ENCODE results near the gene C22orf31.

The C22orf31 gene

DNA sequence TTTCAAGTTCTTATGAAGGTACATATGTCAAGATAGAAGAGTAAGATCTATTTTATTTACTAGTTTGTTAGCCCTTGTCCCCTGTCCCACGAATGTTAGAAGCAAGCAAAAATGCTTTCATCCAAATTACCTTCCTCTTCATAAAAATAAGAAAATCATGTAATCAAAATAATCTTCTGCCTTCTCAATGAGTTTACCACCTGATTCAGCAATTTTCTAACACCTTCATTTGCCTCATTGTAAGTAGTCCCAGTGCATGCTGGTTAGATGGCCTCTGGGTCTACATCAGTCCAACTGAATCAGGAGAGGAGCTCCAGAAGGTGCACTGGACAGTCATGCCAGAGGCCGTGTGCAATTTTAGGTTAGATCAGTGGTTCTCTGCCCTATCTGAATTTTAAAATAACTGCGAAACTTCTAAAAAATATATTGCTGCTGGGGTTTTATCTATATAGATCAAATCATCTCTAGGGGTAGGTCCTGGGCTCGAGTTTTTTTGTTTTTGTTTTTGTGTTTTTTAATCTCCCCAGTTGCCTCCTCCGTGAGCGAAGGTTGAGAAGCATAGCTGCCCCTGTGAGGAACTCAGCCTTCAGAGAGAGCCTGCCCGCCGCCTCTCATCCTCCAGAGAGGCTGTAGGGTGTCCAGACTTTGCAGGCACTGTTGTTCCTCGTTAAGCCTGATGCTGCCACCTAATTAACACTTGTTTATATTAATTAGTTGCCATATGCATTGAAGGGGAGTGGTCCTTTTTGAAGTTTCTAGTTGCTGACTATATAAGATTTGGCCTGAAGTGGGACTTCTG, 32.2 kb downstream of the C22orf31 start:
- no peak for DNase-seq (ENCODE audit: low spot score)

DNA sequence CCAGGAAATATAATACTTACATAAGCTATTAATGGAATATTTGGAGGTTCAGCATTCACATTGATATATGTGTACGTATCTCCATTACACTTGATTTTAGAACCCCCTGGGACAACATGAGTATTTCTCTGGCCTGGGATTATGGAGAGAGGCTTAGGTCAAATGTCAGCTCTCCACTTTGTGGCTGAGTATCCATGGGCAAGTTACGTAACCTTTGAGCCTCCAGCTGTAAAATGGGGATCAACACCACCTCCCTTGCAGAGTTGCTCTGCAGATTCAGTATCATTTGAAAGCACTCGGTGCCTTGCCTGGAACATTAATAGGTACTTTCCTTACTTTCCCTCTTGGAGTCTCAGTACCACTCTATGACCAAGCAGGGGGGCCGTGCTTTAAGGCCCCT, 33.2 kb downstream of the C22orf31 start:
- DNase-seq (ENCODE audit: low spot score): no peak

DNA sequence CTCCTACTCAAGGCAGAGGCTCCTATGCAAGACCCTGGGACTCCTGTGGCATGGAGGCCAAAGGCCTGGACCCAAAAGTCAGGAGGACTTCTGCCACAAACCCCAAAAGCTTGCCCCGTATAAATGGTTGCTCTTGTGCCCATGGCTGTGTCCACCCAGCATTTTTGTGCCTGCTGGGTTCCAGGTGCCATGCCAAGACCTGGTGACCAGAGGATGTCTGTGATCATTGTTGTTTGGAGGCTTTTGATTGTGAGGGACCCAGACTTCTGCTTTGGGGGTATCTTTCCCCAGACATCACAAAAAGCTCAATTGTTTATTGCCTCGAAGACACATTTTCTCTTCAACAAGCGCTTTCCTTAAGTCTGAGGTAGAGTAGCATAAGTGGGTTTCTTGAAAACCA, 35.1 kb downstream of the C22orf31 start:
- no peak for DNase-seq (ENCODE audit: low spot score)

DNA sequence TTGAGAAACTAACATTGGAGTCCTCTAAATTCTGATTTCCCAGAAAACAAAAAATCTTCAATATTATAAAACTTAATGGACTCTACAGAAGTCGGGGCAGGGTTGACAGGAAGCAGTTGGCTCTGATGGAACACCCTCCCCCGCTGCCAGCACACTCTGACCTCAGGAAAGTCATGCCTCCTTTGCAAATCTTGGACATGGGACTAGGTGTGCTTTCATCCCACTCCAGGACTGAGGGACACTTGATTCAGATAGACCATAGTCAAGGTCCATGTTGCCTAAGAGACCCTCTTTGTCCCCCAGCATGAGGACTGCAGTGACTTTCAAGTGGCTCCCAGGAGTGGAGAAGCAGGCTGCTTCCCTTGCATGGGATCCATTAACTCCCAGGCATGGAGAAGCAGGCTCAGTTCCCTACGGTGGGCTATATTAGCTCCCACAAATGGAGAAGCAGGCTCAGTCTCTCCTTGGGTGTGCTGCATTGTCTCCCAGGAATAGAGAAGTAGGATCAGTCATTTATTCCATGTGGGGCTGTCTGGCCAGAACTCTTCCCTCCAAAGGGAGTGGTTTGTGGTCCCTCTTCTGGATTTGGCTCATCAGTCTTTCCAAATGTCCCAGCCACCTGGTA, 38.3 kb downstream of the C22orf31 start:
- no peak for DNase-seq (ENCODE audit: low spot score)

DNA sequence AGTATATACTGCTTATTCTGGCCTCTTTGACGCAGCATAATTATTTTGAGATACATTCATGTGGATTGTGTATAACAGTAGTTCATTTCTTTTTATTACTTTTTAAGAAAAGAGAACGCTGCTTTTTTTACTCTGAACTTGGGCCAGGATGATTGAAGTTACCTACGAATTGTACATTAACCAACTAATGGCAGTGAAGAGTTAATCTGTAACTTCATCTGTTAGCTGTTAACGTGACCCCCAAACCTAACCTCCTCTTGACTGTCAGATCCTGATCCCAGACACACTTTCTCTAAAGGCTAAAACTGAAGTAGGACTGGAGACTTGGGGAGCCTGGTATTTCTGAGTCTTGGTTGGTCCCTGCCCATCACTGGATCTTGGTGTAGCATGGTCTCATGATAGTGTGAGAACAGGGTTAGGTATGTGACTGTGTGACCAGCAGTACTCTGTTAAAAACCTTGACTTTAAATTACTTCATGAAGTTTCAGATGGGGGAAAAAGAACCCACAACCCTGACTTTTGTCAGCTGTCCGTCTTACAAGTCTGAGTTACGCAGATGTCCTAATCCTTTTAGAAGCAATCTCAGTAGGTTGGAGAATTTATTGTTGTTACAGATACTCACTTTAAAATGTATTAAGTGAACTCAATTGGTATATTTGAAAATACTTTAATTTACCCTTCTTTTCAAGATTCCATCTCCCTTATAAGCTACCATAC, 39.4 kb downstream of the C22orf31 start:
- DNase-seq (ENCODE audit: low spot score): no peak

DNA sequence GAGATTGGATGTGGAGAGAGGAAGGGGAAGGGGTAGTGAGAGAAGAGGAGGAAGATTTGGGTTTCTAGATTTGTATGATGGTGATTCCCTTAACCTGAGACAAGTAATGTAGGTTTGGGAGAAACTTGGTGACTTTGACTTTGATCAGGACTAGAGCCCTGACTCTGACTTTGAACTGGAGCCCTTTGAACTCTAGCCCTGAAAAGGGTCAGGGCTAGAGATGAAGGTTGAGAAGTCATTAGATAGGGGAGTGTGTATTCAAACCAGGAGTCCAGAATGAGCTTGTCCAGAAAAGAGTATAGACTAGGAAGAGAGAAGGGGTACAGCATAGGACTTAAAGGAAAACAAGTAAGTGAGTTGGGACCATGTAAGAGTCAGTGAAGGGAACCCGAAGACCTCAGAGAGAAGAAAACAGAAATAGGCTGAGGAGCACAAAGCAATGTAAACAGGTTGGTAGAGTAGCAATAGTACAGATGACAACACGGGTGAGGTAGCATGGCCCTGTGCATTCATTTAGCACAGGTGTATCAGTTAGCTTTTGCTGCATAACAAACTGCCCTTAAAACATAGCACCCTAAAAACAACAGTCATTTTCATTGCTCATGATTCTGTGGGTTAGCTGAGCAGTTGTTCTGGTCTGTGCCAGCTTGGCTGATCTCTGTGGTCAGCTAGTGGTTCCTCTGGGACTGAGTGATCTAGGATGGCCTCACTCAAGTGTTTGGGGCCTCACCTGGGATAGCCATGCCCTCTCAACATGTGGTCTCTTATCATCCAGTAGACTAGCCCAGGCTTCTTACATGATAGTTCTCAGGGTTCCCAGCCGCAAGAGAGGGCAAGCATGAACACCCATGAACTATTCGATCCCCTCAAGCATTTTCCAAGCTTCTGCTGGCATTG, 43.1 kb downstream of the C22orf31 start:
- no peak for DNase-seq (ENCODE audit: low spot score)

DNA sequence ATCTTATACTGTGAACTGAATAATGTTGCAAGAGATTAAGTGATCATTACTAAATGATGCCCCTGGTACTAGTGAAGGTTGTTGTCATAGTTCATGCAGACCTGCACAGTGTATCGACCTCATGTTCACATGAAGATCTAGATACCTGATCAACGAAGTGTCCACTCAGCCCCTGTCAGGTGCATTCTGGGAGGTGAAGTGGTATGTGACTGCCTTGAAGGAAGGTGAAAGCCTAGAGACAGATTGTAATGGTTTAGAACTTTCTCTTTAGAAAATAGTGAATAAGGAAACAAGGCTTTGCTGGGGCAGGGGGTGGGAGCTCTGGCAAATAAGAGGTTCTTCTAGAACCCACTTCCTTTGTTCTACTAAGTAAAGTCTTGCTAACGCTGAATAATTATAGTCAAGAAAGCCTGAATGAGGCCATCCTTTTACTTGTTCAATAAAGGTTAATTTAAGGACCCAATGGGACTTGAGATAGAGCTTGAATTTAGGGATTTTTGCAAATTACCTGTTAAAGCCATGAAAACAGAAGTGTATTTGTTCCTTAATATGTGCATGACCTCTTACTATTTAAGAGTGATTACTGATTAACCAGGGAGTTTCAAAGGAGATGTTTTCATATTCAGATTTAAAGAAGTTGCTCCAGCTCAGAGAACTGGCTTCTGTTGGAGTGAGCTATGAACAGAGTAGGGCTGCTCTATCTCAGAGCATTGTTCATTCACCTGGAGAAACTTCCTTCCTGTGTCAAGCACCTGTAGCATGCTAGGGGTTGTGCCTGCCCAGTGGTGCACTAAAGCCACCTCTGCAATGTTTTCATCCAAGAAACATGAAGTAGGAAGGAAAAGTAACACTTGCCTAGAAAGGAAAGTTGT, 45.3 kb downstream of the C22orf31 start:
- no peak for DNase-seq (ENCODE audit: low spot score)

DNA sequence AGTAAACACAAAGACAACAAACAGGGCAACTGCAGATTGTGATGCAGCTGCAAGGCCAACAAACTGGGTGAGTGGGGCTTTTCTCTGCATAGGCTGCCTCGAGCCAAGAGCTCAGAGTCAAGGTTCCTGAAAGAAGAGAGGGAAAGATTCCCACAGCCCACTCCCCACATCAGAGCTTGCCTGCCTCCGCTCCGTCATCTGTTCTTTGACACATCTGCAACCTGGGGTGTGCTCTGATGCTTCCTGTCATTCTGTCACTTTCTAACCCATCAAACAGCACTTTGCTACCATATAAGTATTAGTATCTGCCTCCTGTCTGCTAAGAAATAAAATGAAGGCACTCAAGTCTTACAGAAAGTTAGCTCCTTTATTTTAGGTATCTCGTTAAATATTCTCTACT, 46.9 kb downstream of the C22orf31 start:
- DNase-seq (ENCODE audit: low spot score): no peak

DNA sequence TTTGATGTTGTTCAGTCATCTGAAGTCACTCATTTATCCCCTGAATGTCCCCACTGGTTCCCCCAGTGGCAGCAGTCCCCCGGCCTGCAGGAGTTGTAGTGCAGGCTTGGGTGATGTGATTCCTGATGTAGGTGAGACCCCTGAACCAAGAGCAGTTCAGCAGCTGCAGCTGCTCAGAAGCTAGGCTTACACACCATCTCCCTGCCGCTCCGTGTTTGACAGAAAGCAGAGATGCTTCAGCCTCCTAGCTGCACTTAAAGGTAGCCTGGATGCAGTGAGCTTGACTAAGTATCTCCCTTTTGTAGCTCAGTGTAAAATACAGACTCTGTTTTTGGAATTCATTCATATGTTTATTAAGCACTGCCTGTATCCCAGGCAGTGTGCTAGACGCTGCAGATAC, 47.3 kb downstream of the C22orf31 start:
- no peak for DNase-seq (ENCODE audit: low spot score)

DNA sequence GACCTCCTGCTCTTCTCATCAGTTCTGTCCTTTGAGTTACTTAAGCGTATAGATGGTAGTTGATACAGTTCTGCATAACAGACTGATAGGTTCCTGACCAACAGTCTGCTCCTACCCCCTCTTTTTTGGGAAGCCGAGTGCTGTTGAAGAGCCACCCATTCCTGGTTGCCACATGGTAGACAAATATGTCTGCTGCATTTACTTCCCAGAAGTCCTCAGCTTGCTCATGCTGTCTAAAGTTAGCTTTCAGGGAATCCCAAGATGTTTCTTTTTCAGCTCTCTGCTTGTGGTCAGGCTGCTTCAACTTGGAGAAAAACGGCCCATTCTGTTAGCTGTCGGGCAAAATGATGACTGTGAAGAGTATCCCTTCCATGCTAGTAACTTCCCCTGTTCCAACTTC, 48.7 kb downstream of the C22orf31 start:
- DNase-seq (ENCODE audit: low spot score): no peak

DNA sequence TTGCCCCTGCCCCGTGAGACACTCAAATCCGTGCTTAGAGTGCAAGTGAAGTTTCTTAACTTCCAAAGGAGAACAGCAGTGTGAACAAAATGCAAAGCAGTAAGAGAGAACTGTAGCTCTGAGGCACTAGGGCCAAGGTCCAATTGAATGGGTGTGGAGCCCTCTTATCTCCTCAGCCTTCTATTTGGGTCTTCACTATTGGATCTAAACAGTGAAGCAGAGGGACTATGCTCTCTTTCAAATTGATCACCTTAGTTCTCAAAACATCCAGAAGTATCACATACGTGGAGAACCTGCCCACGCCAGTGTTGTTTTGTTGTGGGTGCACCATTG, 49.6 kb downstream of the C22orf31 start:
- DNase-seq (ENCODE audit: low spot score): no peak

DNA sequence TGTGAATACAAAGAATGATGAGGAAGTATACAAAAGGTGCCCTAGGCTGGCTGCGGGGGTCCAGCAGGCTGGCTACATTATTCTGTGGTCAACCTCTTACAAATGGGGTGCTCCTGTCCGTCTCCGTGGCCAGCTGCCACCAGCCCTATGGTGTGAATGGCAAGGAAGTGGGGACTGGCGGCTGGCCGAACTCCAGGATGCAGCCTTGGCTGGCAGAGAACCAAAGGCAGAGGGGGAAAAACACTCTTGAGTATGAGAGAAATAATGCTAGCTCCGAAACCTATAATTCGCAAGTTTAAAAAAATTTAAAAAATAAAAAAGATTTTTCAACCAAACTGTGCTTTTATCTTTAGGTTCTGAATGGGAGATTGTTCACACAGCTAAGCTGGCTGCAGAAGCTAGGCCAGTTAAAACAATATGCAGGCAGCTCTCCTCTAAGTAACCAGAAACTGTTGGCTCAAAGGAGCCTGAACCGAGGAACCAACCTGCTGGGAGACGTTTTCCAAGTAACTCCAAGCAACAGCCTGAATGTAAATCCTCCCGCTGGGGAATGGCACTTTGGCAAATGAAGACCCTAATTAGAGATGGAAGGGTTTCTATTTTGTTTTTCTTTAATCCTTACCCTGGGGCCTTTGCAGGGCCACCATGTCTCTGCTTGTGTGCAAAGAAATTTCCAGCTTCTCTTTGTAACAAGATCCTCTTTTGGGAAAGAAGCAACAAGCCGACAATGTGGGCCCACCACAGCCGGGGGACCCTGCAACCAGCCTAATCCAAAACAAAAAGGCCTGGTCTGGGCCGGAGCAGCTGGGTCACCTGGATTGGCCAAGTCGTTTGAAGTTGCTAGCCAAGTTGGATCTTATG, 50.2 kb downstream of the C22orf31 start:
- DNase-seq (ENCODE audit: low spot score): no peak

DNA sequence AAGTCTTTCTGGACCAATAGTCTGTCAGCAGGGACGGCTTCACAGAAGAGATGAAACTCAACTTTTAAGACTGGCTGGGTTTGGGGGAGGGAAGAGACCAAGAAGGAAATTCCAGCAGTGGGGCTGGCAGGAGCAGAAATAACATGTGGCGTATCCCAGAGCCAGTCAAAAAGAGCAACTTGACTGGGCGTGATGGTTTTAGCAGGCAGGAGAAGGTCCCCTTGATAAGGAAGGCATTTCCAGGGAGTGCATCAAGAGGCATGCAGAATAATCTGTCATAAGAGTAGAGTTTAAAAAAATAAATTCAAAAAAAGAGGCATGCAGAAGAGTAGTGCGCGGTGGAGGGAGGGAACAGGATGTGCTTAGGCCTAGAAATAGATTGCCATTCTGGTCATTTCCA, 52.5 kb downstream of the C22orf31 start:
- no peak for DNase-seq (ENCODE audit: low spot score)
